HG03571 (cell line): Measurements from ENCODE around the gene PLCH1.

Experiments used
- ATAC-seq: cut with Tn5 transposase; IDR thresholded peaks from one replicate; pipeline ENCODE4 v1.9.1; 2021; ENCODE audit not compliant: unreplicated experiment

The PLCH1 gene

DNA sequence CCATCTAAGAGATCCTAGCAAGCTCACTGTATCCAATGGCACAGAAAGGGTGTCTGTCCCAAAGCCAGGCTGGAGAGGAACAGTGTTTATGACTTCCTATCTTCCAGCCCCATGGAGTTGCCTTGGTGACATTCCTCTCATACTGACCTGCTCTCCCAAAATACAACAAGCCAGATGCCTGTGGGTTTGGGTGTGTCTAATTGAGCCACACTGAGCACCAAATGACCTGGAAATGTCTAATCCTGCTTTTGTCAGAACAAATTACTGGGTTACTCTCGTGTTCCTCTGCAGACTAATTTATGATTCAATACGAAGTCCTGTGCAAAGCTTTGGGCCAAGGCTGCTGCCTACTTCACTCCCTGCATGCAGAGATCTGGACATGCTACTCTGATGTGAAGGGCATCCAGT lies 353.3 kb downstream of the PLCH1 start:
- no peak for ATAC-seq

DNA sequence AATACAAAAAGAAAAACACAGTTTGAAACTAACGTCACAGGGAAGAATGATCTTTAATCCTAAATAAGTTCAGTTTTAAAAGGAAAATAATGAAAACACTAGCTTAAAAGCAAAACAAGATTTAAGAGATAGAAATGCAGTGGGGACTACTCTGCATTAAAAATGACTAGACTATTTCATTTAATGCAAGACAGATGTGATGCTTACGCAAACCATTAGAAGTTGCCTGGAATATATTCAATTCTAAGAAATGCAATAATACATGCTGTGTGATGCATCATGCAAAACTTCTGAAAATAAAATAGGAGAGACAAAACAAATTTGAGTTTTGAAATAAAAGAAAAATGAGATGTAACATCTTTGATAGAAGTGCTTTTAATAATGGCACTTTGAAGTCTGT lies 353.8 kb downstream of the PLCH1 start:
- no peak for ATAC-seq

DNA sequence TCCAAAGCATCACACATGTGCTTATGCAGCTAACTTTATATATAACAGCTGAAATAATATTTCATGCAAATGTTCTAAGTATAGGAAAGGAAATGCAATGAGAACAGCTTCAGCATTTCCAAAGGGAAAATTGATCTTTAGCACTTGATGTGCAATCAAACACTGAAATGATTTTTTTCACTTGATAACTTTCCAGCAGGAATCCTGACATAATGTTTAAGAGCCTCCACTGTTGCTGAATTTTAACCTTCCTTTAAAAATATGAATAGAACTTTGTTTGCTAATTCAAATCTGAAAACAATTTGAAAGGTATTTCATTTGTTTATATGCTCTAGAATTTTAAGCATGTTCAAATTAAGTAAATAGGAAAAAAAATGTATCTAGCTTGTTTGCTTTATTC lies 354.5 kb downstream of the PLCH1 start:
- no peak for ATAC-seq

DNA sequence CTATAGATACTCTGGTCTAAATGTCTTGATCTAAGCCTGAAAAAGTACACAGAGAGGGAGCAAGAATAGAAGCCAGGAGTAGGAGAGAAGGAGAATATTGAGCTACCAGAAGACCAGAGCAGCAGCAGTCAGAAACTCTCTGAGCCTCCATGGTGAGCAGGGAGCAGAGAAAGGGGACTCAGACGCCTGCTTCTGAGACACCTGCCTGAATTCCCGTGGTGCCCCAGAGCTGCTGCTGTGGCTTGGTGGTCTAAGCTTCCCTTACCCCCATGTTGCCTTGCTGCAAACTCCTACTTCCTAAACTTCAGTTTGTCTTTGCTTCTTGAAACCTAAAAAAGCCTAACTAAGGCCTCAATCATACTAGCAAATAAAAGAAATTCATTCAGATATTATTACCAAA lies 356.5 kb downstream of the PLCH1 start:
- no peak for ATAC-seq

DNA sequence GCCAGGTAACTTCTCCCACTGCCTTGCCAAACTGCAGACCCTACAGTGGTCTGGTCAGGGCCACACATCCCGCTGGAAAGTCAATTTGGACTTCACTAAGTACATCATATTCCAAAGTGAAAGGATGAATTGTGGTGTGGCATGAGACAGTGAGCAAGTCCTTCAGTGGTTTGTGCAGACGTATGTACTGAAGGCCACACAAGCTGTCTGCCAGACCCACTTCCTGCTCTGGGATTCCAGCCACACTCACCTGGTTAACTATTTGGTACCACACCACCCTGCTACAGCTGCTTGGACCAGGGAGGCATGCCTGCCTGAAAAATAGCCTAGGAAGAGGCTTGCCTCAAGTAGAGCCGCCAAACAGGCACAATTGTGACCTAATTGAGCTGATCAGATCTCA lies 357.3 kb downstream of the PLCH1 start:
- no peak for ATAC-seq

DNA sequence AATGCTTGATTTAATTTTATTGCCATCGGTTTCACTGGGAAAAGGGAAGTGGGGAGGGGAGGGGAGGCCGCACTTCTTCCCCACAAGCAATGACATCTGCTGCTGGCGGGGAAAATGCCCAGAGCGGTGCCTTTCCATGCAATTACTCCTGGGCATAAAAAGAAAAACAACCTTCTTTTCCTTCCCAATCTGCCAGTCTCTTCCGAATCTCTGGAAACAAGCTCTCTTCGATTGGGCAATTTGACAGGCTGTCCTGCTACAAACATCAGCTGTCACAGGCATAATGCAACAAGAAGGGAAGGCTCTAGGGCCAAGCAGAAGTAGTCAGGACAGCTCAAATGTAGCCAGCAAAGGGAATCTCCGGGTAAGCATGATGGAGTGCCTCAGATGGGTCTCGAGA lies 358.0 kb downstream of the PLCH1 start:
- no peak for ATAC-seq

DNA sequence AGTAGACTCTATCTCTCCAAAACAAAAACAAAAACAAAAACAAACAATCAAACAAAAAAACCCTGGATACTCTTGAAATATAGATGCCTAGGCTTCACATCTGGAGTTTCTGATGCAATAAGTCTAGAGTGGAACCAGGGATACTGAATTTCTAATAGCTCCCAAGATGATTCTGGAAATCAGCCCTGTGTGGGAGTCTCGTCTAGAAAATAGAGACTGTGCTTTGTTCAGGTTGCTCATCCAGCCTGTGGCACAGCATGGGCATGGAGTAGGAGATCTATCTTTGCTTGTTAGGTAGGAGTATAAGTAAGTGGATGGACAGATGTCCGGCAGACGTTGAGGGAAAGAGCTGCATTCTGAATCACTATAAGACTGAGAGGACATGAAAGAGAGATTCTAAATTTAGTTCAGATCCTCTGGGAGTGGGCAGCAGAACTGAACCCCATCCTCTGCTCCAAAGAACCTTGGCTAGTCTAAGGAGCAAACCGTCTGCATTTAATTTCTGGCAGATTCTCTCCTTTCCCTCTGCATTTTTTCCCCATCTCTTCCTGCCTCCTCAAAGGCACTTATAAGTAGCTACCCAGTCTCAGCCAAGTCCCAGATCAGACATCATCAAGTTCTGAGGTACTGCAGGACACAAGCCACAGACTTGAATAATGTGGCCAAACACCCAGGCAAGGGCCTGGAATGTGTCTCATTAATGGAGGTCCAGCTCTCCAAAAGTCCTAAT lies 358.8 kb downstream of the PLCH1 start:
- no peak for ATAC-seq

DNA sequence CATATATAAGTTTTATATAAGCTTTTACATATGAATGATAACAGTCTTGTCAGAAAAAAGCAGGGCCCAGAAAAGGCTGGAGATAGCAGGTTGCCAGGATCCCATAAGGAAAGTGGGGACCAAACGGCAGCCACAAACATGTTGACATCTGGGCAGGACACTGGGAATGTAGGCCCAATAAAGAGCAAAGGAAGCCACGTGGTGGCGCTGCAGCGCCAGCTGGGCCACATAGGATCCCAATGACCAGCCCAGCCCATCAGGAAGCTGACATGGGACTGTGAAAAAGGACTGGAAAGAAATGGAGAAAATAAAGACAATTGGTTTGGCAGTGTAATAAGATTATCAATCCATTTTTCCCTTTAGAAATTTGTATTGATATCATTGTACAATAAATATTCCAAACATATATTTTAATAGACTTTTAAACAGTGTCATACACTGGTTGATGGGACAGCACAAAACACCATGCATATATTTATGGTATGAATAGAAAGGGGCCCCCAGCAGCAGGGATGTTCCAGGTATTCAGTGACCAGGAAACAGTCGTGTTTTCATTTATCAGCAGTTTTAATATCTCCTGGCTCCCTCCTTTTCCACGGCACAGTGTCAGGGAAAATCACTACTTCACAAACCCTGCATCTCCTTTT lies 362.4 kb downstream of the PLCH1 start:
- no peak for ATAC-seq

DNA sequence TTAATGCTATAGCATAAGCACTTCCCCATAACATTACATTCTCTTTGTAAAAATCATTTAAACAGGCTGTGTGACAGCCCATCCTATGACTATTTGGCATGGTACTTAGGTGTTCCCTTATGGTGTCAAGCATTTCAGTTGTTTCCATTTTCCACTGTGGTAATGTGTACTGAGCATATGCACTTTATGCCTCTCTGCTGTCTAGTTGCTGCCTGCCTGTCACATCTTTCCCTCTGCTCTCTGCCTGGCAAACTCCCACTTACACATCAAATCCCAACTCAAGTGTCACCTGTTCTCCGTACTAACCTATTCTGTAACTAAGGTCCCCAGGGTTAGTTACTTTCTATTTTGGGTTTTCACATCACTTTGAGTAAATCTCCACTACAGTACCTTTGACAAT lies 367.0 kb downstream of the PLCH1 start:
- ATAC-seq, result no peak

DNA sequence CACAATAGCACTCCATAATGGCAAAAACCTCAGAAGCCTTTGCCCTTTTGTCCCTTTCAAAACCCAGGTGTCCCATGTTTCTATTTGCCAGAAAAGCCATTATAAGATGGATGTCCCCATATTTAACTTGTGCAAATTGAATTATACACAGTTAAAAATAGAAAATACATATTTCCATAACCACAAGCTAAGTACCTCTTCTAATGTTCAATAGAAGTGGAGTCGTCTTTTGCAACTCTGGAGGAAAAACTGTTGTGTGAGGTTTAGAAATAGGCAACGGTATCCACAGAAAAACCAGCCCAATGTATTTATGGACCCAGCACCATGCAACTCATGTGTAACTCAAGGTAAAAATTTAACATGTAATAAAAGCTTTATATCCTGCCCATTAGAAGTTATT lies 367.8 kb downstream of the PLCH1 start:
- no peak for ATAC-seq

DNA sequence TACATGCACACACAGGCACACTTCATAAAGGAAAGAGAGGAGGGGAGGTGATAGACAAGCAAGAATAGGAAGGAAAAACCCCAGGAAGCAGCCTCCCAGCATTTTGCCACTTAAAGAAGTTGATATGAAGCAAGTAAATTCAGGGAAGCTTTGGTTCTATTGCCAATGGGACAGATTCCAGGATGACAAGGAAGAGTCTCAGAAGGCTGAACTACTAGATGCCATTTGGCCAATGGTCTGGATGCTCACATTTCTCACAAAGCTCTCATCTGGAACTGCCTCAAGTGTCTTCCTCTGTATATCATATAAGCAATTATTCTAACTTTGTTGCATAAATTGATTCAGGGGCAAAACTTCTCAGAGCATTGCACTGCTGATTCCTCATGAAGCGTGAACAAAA lies 372.6 kb downstream of the PLCH1 start:
- no peak for ATAC-seq

DNA sequence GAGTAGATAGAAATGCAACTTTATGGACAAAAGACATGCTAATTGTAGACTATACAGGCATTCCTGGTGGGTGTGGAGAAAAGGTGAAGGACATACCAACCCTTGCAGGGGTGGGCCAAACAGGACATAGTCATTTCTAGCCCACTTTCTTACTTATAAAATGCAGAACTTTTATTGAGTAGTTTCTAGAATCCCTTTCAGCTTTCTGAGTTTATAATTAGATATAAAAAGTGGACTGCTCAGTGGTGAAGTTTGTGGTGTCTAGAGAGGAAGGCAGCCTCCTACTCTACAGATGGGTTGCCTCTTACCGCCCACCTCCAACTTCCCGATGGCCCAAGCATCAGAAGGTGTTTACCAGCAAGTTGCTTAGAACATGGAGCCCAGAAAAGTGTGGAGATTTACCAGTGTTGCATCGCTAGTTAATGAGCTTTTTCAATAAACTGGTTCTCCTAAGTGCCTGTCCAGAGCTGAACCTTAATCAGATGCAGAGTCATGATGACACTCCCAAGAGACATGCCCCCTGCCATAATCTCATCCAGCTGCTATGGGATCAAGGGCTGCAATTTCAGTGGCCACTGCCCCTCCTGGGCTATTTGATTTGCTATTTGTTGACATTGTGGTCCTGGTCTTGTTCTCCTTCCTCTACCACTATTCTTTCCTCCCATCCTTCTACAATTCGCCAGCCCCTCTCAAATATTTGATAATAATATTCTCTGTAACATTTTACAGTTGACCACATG lies 373.9 kb downstream of the PLCH1 start:
- ATAC-seq, result no peak

DNA sequence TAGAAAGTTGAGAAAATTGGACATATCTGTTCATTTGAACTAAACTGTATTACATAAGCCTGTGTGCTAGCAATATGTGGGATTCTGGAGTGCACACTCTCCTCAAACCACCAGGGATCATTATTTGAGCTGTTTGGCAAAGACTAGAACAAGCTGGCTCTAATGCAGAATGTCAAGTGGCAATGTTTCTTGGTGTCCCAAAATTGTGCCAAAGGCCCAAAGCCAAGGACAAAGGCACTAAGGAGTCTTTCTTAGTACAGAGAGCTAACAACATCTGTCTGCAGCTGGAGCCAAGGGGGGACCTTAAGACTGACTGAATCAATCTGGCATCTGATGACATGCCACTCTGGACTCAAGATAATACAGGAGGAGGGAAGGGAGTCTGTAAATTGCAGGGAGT lies 374.7 kb downstream of the PLCH1 start:
- no peak for ATAC-seq

DNA sequence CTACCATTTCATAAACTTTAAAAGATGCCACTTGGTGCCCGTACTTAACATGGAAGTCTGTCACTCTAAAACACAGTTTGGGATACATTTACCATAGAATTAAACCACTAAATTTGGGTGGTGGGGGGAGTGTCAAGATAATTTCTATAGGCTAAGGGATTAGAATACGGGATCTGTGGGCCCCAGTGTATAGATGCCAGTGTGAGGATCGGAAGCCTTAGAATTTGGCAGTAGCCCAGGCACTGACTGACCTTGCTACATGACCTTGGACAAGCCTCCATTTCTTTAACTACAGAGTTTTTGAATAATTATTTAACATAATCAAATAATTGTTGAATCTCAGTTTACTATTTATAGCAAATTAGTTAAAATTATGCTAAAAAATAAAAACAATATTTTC lies 375.1 kb downstream of the PLCH1 start:
- ATAC-seq, result no peak

DNA sequence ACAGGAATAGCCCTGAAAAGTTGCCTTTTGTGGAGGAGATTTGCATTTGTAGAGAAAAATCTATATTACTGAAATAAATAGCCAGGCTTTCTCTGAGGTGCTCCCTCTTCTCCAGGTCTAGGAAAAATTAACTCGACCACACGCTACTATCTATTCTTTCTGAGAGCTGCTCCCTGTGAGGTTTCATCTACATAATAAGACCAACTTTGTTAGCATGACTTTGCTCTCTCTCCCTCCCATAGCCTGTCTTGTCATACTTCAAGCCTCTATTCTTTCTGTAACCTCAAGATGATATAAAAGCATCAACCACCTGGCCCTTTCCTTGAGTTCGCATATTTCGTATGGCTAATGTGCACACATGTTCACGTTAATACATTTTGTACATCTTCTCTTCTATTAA lies 375.6 kb downstream of the PLCH1 start:
- ATAC-seq, result no peak

DNA sequence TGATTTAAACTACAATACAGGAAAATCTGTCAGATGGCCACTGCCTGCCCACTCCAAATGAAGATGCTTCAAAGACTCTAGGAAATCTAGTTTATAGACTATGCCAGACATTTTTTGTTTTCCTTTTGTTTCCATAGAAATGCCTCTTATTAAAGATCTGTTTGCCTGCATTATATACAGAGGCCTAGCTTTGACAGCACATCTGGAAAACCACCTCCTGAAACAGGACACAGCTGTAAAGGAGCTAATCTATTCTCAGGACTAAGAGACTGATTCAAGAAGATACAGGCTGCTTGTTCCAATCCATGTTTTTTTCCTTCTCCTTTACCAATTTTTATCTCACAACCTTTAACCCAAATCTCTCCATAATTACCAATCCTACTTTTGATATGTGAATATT lies 376.1 kb downstream of the PLCH1 start:
- no peak for ATAC-seq

DNA sequence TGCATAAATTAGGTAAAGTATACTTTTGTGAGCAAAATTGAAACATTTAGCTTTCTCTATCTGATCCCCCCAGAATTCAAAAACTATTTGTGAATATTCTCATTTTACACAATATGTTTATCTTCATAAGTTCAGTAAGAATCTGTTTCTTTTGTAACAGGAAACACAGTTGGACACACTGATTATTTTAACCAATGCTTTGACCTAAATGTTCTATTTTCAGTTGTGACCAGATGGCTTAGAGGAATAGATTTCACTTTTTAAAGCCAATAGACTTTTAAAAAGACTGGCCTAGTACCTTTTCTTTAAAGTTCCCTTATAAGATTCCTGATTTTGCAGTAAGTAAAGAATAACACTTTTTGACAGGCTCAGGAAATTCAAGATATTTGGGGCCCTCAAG lies 377.4 kb downstream of the PLCH1 start:
- no peak for ATAC-seq

DNA sequence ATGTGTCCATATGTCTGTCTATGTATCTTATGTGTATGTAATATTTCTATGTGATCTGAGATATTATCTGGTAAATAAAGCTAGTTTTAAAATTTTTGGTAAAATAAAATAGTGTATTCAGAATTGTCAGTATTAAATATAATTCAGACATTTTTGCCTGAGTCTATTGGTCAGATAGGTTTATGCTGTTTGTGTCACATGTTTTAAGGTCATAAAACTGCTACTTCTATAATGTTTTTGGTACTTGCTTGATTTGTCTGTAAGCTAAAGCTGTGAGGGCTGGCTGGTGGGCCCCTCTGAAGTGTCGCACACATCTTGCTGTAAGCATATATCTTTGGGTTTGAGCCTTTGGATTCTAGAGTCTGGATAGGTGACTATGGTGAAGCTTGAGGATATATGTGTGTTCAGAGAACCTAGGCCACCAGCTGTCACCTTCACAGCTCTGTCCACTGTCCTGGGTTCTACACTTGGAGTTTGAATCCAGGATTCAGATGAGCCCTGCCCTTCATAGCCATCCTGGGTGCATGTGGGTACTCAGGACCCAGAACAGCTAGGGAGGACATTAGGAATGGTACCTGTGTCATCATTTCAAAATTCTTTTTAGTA lies 379.6 kb downstream of the PLCH1 start:
- no peak for ATAC-seq

DNA sequence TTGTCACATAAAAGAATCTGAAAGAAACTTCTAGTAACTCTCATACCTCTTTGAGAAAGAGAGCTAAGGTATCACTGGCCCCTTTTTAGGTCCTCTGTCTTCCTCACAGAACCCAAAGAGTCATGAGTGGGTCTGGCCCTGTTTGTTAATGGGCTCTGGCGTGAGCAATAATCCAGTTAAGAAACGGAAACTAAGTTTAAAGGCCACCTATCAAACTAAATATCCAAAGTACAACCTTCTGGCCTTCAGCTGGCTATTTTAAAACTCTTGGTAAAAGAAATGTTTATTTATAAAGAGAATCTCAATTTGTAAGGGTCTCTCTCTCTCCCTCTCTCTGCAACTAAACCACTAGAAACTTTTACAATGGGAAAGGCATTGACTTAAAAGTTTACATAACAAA lies 380.4 kb downstream of the PLCH1 start:
- no peak for ATAC-seq

DNA sequence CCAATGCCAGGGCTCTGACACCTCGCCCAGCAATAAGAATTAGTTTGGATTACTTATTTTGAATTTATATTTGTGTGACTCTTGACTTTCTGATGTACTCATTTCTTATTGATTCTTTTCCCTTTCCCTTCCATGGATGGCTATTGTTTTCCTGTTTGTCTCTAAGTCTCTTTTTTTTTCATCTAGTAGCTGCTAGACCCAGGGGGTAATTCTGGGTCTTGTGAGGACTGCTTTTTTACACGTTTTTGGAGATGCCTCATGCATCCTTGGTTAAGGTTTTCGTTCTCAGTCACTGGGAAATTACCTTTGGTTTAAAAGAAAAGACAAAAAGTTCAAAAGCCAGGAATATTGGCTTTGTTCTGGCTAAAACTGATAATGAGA lies 381.2 kb downstream of the PLCH1 start:
- no peak for ATAC-seq

DNA sequence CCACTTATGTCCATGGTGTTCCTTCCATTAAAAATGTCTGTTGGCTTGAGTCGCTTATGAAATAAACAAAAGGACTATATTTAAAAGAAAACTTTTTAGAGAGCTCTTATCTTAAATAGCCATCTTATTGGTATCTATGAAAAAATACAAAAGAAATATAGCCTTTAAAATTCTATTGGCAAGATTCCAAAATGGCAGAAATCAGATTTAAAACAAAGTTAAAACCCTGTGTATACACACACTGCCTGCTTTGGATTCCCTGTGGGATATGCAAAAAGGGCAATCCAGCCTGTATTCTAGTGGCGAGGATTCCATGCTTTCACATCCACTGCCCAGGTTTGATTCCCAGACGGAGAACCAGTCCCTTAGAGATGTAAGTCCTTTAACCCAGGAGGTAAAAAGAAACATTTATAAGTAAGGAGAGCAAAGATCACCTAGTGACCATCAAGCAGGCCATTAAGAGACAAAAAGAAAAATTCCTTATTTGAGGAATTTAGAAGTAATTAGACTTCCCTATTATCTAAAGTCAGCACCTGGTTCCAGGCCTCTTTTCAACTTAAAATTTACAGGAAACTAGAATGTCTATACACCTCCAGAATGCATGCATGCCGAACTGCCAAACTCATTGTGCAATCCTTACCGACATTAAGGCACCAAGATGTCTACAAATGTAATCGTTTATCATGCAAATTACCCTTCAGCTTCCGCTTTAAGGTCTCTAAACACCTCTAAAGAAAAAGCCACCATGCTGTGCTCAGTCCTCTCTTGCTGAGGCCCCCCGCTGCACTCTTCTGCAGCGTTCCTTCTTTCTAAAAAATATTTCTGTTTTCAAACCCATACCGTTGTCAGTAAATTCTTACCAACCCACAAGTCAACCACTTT lies 381.8 kb downstream of the PLCH1 start:
- no peak for ATAC-seq
